HepG2 (cell line): ENCODE results near the gene TADA3.

Source experiments
- BRCA1 ChIP-seq: sonication (generic); formaldehyde crosslinking; IDR thresholded peaks from 2 replicates; pipeline ENCODE4 v1.4.0; 2020; ENCODE audit warnings: missing genetic modification reagents
- IKZF1 ChIP-seq: fragments of 450-650 bp; IDR thresholded peaks from 2 replicates; pipeline ENCODE4 v1.7.1; 2016
- MYC ChIP-seq: sonication (generic); formaldehyde crosslinking; IDR thresholded peaks from 2 replicates; pipeline ENCODE4 v1.9.0; 2021; ENCODE audit warnings: missing genetic modification reagents, borderline replicate concordance
- RNF2 ChIP-seq: fragments of 450-650 bp; conservative IDR thresholded peaks from 2 replicates; pipeline ENCODE4 v1.6.1; 2016; ENCODE audit warnings: low read depth
- RORA ChIP-seq: sonication (generic); formaldehyde crosslinking; IDR thresholded peaks from 2 replicates; pipeline ENCODE4 v1.5.0; 2020; ENCODE audit warnings: mild to moderate bottlenecking, missing genetic modification reagents, moderate library complexity
- SMC3 ChIP-seq: IDR thresholded peaks from 2 replicates; pipeline ENCODE4 v1.6.1; 2011; ENCODE audit warnings: low read length, improper control_type of control experiment
- SRF ChIP-seq: IDR thresholded peaks from 2 replicates; pipeline ENCODE4 v1.6.1; 2011; ENCODE audit warnings: mild to moderate bottlenecking, low read depth, low read length, moderate library complexity
- TOE1 ChIP-seq: sonication (generic); formaldehyde crosslinking; IDR thresholded peaks from 2 replicates; pipeline ENCODE4 v1.4.0; 2020; ENCODE audit warnings: mild to moderate bottlenecking, missing genetic modification reagents
- ZNF317 ChIP-seq: sonication (generic); formaldehyde crosslinking; IDR thresholded peaks from 2 replicates; pipeline ENCODE4 v1.5.0; 2020; ENCODE audit warnings: mild to moderate bottlenecking, missing genetic modification reagents
- TF ChIP-seq, protein P1 (sequence below): IDR thresholded peaks from 2 replicates; pipeline ENCODE4 v1.6.1; 2016; ENCODE audit warnings: missing compliant biosample characterization, missing genetic modification reagents, borderline replicate concordance
- TF ChIP-seq, protein P2 (sequence below), 2 experiments: sonication (generic) in 1 of 2; formaldehyde crosslinking in 1 of 2; IDR thresholded peaks; 2 replicates each; pipeline versions ENCODE4 v1.4.0 to v1.6.1; 2018 to 2020; ENCODE audit warnings: missing genetic modification reagents in 2 of 2, borderline replicate concordance in 1 of 2, low read depth in 1 of 2, mild to moderate bottlenecking in 1 of 2, missing biosample characterization in 1 of 2

DNA sequence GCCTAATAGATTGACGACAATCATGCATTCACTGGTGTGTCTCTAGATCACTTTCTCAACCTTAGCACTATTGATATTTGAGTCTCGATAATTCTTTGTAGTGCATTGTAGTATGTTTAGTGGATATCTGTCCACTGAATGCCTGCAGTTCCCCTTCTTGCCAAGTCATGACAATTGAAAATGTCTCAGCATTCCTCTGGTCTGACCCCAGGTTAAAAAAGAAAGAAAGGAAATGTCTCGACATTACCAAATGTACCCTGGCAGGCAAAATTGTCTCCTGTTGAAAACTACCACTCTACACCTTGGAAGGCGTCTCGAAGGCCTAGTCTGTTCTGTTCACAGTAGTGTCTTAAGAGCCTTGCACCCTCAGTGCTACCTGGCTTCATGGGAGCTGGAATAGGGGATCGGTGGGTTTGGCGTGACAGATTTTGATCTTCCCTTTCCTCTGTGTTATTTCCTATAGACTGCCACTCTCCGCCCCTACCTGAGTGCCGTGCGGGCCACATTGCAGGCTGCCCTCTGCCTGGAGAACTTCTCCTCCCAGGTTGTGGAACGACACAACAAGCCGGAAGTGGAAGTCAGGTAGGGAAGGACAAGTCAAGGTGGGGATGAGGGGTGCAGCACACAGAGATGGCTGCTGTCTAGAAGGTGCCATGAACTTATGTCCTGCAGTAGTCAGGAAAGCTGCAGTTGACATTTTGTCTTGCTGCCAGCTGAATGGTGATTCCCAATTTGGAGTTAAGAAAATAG lies 5.1 kb upstream of the TADA3 start:
- TF ChIP-seq ZNF317 (CRISPR knock-in tag) (no peak), MYC (no peak), TOE1 (CRISPR knock-in tag) (no peak), IKZF1 (no peak), SMC3 (no peak), BRCA1 (CRISPR knock-in tag) (no peak), RNF2 (no peak), SRF (no peak), RORA (no peak)
- TF ChIP-seq, protein P1, sequence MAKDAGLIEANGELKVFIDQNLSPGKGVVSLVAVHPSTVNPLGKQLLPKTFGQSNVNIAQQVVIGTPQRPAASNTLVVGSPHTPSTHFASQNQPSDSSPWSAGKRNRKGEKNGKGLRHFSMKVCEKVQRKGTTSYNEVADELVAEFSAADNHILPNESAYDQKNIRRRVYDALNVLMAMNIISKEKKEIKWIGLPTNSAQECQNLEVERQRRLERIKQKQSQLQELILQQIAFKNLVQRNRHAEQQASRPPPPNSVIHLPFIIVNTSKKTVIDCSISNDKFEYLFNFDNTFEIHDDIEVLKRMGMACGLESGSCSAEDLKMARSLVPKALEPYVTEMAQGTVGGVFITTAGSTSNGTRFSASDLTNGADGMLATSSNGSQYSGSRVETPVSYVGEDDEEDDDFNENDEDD (CRISPR knock-in tag): no peak
- TF ChIP-seq, protein P2, sequence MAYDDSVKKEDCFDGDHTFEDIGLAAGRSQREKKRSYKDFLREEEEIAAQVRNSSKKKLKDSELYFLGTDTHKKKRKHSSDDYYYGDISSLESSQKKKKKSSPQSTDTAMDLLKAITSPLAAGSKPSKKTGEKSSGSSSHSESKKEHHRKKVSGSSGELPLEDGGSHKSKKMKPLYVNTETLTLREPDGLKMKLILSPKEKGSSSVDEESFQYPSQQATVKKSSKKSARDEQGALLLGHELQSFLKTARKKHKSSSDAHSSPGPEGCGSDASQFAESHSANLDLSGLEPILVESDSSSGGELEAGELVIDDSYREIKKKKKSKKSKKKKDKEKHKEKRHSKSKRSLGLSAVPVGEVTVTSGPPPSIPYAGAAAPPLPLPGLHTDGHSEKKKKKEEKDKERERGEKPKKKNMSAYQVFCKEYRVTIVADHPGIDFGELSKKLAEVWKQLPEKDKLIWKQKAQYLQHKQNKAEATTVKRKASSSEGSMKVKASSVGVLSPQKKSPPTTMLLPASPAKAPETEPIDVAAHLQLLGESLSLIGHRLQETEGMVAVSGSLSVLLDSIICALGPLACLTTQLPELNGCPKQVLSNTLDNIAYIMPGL (CRISPR knock-in tag; IDR thresholded peaks at IDR 0.05; ENCODE audit: borderline replicate concordance in 1 of 2, low read depth in 1 of 2): no peak
